ENCODE data around the gene ACAD10. TPM values are rescaled to one million over a fixed set of nuclear protein-coding genes. Genes with fewer than 3 reads are reported as not detected.

ACAD10 gene
- total and polyA plus RNA-seq, 4 donors: 10.7 to 34.8 (median 21.2) TPM

DNA sequence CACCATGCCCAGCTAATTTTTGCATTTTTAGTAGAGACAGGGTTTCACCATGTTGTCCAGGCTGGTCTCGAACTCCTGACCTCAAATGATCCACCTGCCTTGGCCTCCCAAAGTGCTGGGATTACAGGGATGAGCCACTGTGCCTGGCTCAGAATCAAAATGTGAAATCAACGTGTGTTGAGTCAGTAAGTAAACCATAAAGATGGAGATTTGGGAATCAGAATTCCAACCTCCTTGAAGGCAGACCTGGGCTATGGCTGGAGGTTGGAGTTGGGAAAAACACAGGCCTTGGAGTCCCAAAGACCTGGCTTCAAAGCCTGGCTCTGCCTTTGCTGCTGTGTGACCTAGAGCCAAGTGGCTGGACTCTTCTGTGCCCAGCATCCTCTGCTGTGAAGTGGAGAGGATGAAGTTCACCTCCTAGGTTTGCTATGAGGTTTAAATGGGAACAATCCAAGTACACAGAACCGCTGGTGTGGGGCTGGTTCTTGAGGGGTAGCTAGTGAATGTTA lies 91.0 kb downstream of the ACAD10 start:
- 22% methylated on average over 3 of the region's 3 CpGs for WGBS
- Histone ChIP-seq H3K36me3 (ENCODE audit: control insufficient read depth in 4 of 4, insufficient read depth in 3 of 4, low read depth in 1 of 4, low read length in 3 of 4) (peaks cover 1 to 13% (median 8%) of the 10 kb centered on the region in 4 donors), H3K9ac (ENCODE audit: low read depth in 1 of 2, low read length in 2 of 2) (peak overlapping the region in 1 of 2 donors; percentile 45), H3K27me3 (ENCODE audit: control insufficient read depth in 4 of 4, insufficient read depth in 4 of 4, low read length in 3 of 4) (no peaks in the 10 kb centered on the region), H3K9me3 (ENCODE audit: control insufficient read depth in 4 of 4, low read length in 3 of 4) (no peaks in the 10 kb centered on the region), H3K27ac (ENCODE audit: low read depth in 1 of 2, low read length in 2 of 2) (peak overlapping the region; percentile 93 to 97), H3K4me1 (ENCODE audit: control insufficient read depth in 4 of 4, insufficient read depth in 4 of 4, low read length in 3 of 4) (peaks cover 29 to 88% (median 76%) of the 10 kb centered on the region in 4 donors), H3K4me3 (ENCODE audit: low read depth in 1 of 3, low read length in 3 of 3) (no peak overlapping the region)
- no peak for DNase-seq (ENCODE audit: low spot score)
- TF ChIP-seq JUND (IDR thresholded peaks at IDR 0.05): no peak
- TF ChIP-seq RXRA (IDR thresholded peaks at IDR 0.05): no peak
- TF ChIP-seq SP1 (IDR thresholded peaks at IDR 0.05): no peak
- no peak for TF ChIP-seq ATF3 (IDR thresholded peaks at IDR 0.05)
- no peak for TF ChIP-seq ZBTB33 (IDR thresholded peaks at IDR 0.05)
- TF ChIP-seq MAX (IDR thresholded peaks at IDR 0.05): no peak
- no peak for TF ChIP-seq RAD21 (IDR thresholded peaks at IDR 0.05)
- no peak for TF ChIP-seq TAF1 (conservative IDR thresholded peaks at IDR 0.05)
- TF ChIP-seq HNF4G (IDR thresholded peaks at IDR 0.05): no peak

- no peaks in the 10 kb centered on the region for H3K27me3 ChIP-seq (ENCODE audit: control insufficient read depth in 4 of 4, insufficient read depth in 4 of 4, low read length in 3 of 4)
- no peak for DNase-seq (ENCODE audit: low spot score)
- no peaks in the 10 kb centered on the region for H3K9me3 ChIP-seq (ENCODE audit: control insufficient read depth in 4 of 4, low read length in 3 of 4)
- 15% methylated on average over 16 of the region's 16 CpGs for WGBS
- H3K9ac ChIP-seq (ENCODE audit: low read depth in 1 of 2, low read length in 2 of 2): peak overlapping the region; percentile 19 to 86
- H3K36me3 ChIP-seq (ENCODE audit: control insufficient read depth in 4 of 4, insufficient read depth in 3 of 4, low read depth in 1 of 4, low read length in 3 of 4): peaks cover 1 to 13% (median 8%) of the 10 kb centered on the region in 4 donors
- H3K27ac ChIP-seq (ENCODE audit: low read depth in 1 of 2, low read length in 2 of 2): peak overlapping the region; percentile 93 to 97
- H3K4me1 ChIP-seq (ENCODE audit: control insufficient read depth in 4 of 4, insufficient read depth in 4 of 4, low read length in 3 of 4): peaks cover 26 to 90% (median 74%) of the 10 kb centered on the region in 4 donors
- TF ChIP-seq YY1 (IDR thresholded peaks at IDR 0.05): peak; percentile 92
- TF ChIP-seq HNF4G (IDR thresholded peaks at IDR 0.05): peak; percentile 81
- TF ChIP-seq ZBTB33 (IDR thresholded peaks at IDR 0.05): peak; percentile 88
- peak; percentile 51 to 52 for TF ChIP-seq RAD21 (IDR thresholded peaks at IDR 0.05)
- TF ChIP-seq EGR1 (IDR thresholded peaks at IDR 0.05; ENCODE audit: low read depth in 2 of 2): peak; percentile 73 to 90
- no peak for TF ChIP-seq TAF1 (conservative IDR thresholded peaks at IDR 0.05)
- peak; percentile 44 for TF ChIP-seq NR2F2 (IDR thresholded peaks at IDR 0.05)
- peak; percentile 75 for TF ChIP-seq FOXA2 (IDR thresholded peaks at IDR 0.05)
- TF ChIP-seq, protein P1, sequence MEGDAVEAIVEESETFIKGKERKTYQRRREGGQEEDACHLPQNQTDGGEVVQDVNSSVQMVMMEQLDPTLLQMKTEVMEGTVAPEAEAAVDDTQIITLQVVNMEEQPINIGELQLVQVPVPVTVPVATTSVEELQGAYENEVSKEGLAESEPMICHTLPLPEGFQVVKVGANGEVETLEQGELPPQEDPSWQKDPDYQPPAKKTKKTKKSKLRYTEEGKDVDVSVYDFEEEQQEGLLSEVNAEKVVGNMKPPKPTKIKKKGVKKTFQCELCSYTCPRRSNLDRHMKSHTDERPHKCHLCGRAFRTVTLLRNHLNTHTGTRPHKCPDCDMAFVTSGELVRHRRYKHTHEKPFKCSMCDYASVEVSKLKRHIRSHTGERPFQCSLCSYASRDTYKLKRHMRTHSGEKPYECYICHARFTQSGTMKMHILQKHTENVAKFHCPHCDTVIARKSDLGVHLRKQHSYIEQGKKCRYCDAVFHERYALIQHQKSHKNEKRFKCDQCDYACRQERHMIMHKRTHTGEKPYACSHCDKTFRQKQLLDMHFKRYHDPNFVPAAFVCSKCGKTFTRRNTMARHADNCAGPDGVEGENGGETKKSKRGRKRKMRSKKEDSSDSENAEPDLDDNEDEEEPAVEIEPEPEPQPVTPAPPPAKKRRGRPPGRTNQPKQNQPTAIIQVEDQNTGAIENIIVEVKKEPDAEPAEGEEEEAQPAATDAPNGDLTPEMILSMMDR (IDR thresholded peaks at IDR 0.05; ENCODE audit: low read depth, low read length, missing input control): no peak
- peak; percentile 92 to 94 for TF ChIP-seq HNF4A (conservative IDR thresholded peaks at IDR 0.05)
- TF ChIP-seq ATF3 (IDR thresholded peaks at IDR 0.05): peak; percentile 77
- peak; percentile 97 for TF ChIP-seq SP1 (IDR thresholded peaks at IDR 0.05)
- peak in 1 of 2 donors; percentile 63 for TF ChIP-seq GABPA (IDR thresholded peaks at IDR 0.05 in 1 of 2, conservative IDR thresholded peaks at IDR 0.05 in 1 of 2)
- TF ChIP-seq REST (IDR thresholded peaks at IDR 0.05): peak; percentile 80
- TF ChIP-seq FOXA1 (IDR thresholded peaks at IDR 0.05): peak; percentile 43
- TF ChIP-seq JUND (IDR thresholded peaks at IDR 0.05): peak; percentile 37 to 85
- TF ChIP-seq RXRA (IDR thresholded peaks at IDR 0.05): peak; percentile 92 to 96
- peak; percentile 94 for TF ChIP-seq MAX (IDR thresholded peaks at IDR 0.05)
- peak overlapping the region in 2 of 3 donors; percentile 19 to 22 for H3K4me3 ChIP-seq (ENCODE audit: low read depth in 1 of 3, low read length in 3 of 3)
These were observed 91.6 kb downstream of the ACAD10 start for GRCh38 chr12:111777345-111778045.

Measured in liver (tissue), 9 donors.